Measurements from ENCODE around the gene EMC6. TPM values are rescaled to one million over a fixed set of nuclear protein-coding genes. Genes with fewer than 3 reads are reported as not detected.

The EMC6 gene
- total RNA-seq, 1 donor from 2014 or later = 14.6 TPM

GRCh38 chr17:3678821-3679530 lies 10.4 kb downstream of the EMC6 start:
- no peaks in the 10 kb centered on the region for H3K27me3 ChIP-seq (ENCODE audit: control insufficient read depth in 3 of 3, insufficient read depth in 3 of 3, low read length in 3 of 3)
- peaks cover 0 to 10% (median 2%) of the 10 kb centered on the region in 3 donors for H3K36me3 ChIP-seq (ENCODE audit: control insufficient read depth in 3 of 3, insufficient read depth in 3 of 3, low read length in 3 of 3)
- H3K27ac ChIP-seq (ENCODE audit: low read depth, low read length) = no peak overlapping the region
- H3K9me3 ChIP-seq (ENCODE audit: control insufficient read depth in 3 of 3, low read length in 3 of 3) = no peaks in the 10 kb centered on the region
- no peak overlapping the region for H3K4me3 ChIP-seq (ENCODE audit: low read length in 3 of 3)
- H3K4me1 ChIP-seq (ENCODE audit: control insufficient read depth in 3 of 3, insufficient read depth in 3 of 3, low read length in 3 of 3) = peaks cover 0 to 7% (median 0%) of the 10 kb centered on the region in 3 donors
- peak overlapping the region in 2 of 3 donors; percentile 33 to 51 for H3K9ac ChIP-seq (ENCODE audit: low read depth in 1 of 3, low read length in 3 of 3)

GRCh38 chr17:3679531-3680126 lies 11.0 kb downstream of the EMC6 start:
- Histone ChIP-seq H3K4me1 (ENCODE audit: control insufficient read depth in 3 of 3, insufficient read depth in 3 of 3, low read length in 3 of 3) (peaks cover 0 to 7% (median 0%) of the 10 kb centered on the region in 3 donors), H3K9ac (ENCODE audit: low read depth in 1 of 3, low read length in 3 of 3) (no peak overlapping the region), H3K9me3 (ENCODE audit: control insufficient read depth in 3 of 3, low read length in 3 of 3) (no peaks in the 10 kb centered on the region), H3K4me3 (ENCODE audit: low read length in 3 of 3) (no peak overlapping the region), H3K36me3 (ENCODE audit: control insufficient read depth in 3 of 3, insufficient read depth in 3 of 3, low read length in 3 of 3) (peaks cover 0 to 10% (median 4%) of the 10 kb centered on the region in 3 donors), H3K27me3 (ENCODE audit: control insufficient read depth in 3 of 3, insufficient read depth in 3 of 3, low read length in 3 of 3) (no peaks in the 10 kb centered on the region), H3K27ac (ENCODE audit: low read depth, low read length) (no peak overlapping the region)

- no peak overlapping the region for H3K27ac ChIP-seq (ENCODE audit: low read depth, low read length)
- H3K36me3 ChIP-seq (ENCODE audit: control insufficient read depth in 3 of 3, insufficient read depth in 3 of 3, low read length in 3 of 3) = peaks cover 0 to 9% (median 4%) of the 10 kb centered on the region in 3 donors
- H3K4me3 ChIP-seq (ENCODE audit: low read length in 3 of 3) = no peak overlapping the region
- H3K4me1 ChIP-seq (ENCODE audit: control insufficient read depth in 3 of 3, insufficient read depth in 3 of 3, low read length in 3 of 3) = peaks cover 0 to 7% (median 0%) of the 10 kb centered on the region in 3 donors
- H3K9me3 ChIP-seq (ENCODE audit: control insufficient read depth in 3 of 3, low read length in 3 of 3) = no peaks in the 10 kb centered on the region
- no peaks in the 10 kb centered on the region for H3K27me3 ChIP-seq (ENCODE audit: control insufficient read depth in 3 of 3, insufficient read depth in 3 of 3, low read length in 3 of 3)
- no peak overlapping the region for H3K9ac ChIP-seq (ENCODE audit: low read depth in 1 of 3, low read length in 3 of 3)
Measured at GRCh38 chr17:3681057-3681456, 12.4 kb downstream of the EMC6 start.

DNA sequence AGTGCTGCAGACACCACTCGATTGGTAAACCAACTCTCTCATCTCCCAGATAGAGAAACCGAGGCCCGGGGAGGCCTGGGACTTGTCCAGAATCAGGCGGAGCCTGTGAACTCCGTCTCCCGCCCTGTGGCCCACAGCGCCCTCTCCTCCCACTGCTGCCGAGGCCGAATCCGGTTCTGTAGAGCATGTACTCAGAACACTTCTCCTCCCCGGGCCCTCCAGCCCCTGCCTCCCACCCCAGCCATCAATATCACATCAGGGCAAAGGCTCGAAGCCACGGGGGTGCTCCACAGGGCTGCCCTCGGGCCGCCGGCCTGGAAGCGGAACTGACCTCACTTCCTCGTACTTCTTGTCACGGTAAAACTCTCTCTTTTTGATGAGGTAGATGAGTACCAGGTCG lies 13.0 kb downstream of the EMC6 start:
- H3K27me3 ChIP-seq (ENCODE audit: control insufficient read depth in 3 of 3, insufficient read depth in 3 of 3, low read length in 3 of 3) = no peaks in the 10 kb centered on the region

DNA sequence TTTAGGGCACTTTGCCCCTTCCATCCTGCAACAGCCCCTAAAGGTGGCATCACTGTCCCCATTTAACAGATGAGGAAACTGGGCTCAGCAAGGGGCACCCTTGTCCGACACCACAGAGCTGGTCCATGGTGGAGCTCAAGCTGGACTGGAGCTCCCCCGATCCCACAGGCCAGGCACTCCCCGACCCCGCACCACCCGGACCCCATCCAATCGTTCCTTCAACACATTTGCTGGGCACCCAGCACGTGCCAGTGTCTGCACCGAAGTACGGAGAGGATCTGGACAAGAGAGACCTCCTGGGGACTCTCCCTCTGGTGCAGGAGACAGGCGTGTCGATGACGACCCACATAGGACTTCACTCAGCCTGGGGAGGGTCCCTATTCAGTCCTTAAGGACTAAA lies 13.4 kb downstream of the EMC6 start:
- H3K27me3 ChIP-seq (ENCODE audit: control insufficient read depth in 3 of 3, insufficient read depth in 3 of 3, low read length in 3 of 3) = no peaks in the 10 kb centered on the region
- no peak overlapping the region for H3K9ac ChIP-seq (ENCODE audit: low read depth in 1 of 3, low read length in 3 of 3)
- H3K9me3 ChIP-seq (ENCODE audit: control insufficient read depth in 3 of 3, low read length in 3 of 3) = no peaks in the 10 kb centered on the region
- no peak overlapping the region for H3K27ac ChIP-seq (ENCODE audit: low read depth, low read length)
- peaks cover 0 to 7% (median 0%) of the 10 kb centered on the region in 3 donors for H3K4me1 ChIP-seq (ENCODE audit: control insufficient read depth in 3 of 3, insufficient read depth in 3 of 3, low read length in 3 of 3)
- H3K36me3 ChIP-seq (ENCODE audit: control insufficient read depth in 3 of 3, insufficient read depth in 3 of 3, low read length in 3 of 3) = peaks cover 0 to 8% (median 4%) of the 10 kb centered on the region in 3 donors
- no peak overlapping the region for H3K4me3 ChIP-seq (ENCODE audit: low read length in 3 of 3)

More for the DNA sequence above, 13.0 kb downstream of the EMC6 start:
- Histone ChIP-seq H3K9ac (ENCODE audit: low read depth in 1 of 3, low read length in 3 of 3) (no peak overlapping the region), H3K27ac (ENCODE audit: low read depth, low read length) (no peak overlapping the region), H3K4me3 (ENCODE audit: low read length in 3 of 3) (no peak overlapping the region), H3K4me1 (ENCODE audit: control insufficient read depth in 3 of 3, insufficient read depth in 3 of 3, low read length in 3 of 3) (peaks cover 0 to 7% (median 0%) of the 10 kb centered on the region in 3 donors), H3K36me3 (ENCODE audit: control insufficient read depth in 3 of 3, insufficient read depth in 3 of 3, low read length in 3 of 3) (peaks cover 0 to 8% (median 4%) of the 10 kb centered on the region in 3 donors), H3K9me3 (ENCODE audit: control insufficient read depth in 3 of 3, low read length in 3 of 3) (no peaks in the 10 kb centered on the region)

- H3K9me3 ChIP-seq (ENCODE audit: control insufficient read depth in 3 of 3, low read length in 3 of 3) = no peaks in the 10 kb centered on the region
- H3K9ac ChIP-seq (ENCODE audit: low read depth in 1 of 3, low read length in 3 of 3) = no peak overlapping the region
- H3K27ac ChIP-seq (ENCODE audit: low read depth, low read length) = no peak overlapping the region
- H3K4me3 ChIP-seq (ENCODE audit: low read length in 3 of 3) = no peak overlapping the region
- H3K27me3 ChIP-seq (ENCODE audit: control insufficient read depth in 3 of 3, insufficient read depth in 3 of 3, low read length in 3 of 3) = no peaks in the 10 kb centered on the region
- peaks cover 0 to 7% (median 0%) of the 10 kb centered on the region in 3 donors for H3K4me1 ChIP-seq (ENCODE audit: control insufficient read depth in 3 of 3, insufficient read depth in 3 of 3, low read length in 3 of 3)
- H3K36me3 ChIP-seq (ENCODE audit: control insufficient read depth in 3 of 3, insufficient read depth in 3 of 3, low read length in 3 of 3) = peaks cover 0 to 4% (median 2%) of the 10 kb centered on the region in 3 donors
Measured at GRCh38 chr17:3683054-3683511, 14.5 kb downstream of the EMC6 start.

- H3K27ac ChIP-seq (ENCODE audit: low read depth, low read length) = no peak overlapping the region
- H3K9me3 ChIP-seq (ENCODE audit: control insufficient read depth in 3 of 3, low read length in 3 of 3) = no peaks in the 10 kb centered on the region
- peaks cover 0 to under 1% (median 0%) of the 10 kb centered on the region in 3 donors for H3K4me1 ChIP-seq (ENCODE audit: control insufficient read depth in 3 of 3, insufficient read depth in 3 of 3, low read length in 3 of 3)
- no peak overlapping the region for H3K9ac ChIP-seq (ENCODE audit: low read depth in 1 of 3, low read length in 3 of 3)
- no peak overlapping the region for H3K4me3 ChIP-seq (ENCODE audit: low read length in 3 of 3)
- H3K27me3 ChIP-seq (ENCODE audit: control insufficient read depth in 3 of 3, insufficient read depth in 3 of 3, low read length in 3 of 3) = no peaks in the 10 kb centered on the region
- H3K36me3 ChIP-seq (ENCODE audit: control insufficient read depth in 3 of 3, insufficient read depth in 3 of 3, low read length in 3 of 3) = peaks cover 11% of the 10 kb centered on the region in 3 donors
Measured at GRCh38 chr17:3685174-3685573, 16.6 kb downstream of the EMC6 start.

DNA sequence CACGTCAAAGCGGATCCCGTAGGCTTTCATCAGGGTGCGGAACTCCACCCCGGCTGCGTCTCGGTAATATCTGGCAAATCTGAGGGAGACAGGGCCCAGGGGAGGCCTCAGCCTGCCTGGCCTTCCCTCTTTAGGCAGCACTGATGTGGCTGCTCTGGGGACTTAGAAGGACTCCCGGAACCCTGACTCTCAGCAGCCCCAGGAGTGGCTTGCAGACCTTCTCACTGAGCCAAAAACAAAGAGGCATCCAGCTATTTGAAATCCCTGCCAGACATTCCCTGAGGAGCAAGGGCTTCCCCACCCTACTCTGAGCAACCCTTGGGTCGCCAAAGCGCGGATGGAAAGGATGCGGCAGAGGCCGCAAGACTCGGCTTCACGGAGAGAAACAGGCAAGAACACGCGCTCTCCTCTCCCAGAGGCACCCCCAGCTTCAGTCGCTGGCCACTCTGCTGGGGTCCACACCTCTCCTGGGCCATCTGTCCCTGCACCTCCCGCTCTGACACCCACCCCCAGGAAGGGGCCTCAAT lies 19.5 kb downstream of the EMC6 start:
- H3K4me3 ChIP-seq (ENCODE audit: low read length in 3 of 3) = no peak overlapping the region
- no peak overlapping the region for H3K9ac ChIP-seq (ENCODE audit: low read depth in 1 of 3, low read length in 3 of 3)
- no peak overlapping the region for H3K27ac ChIP-seq (ENCODE audit: low read depth, low read length)
- peaks cover 0 to 5% (median 0%) of the 10 kb centered on the region in 3 donors for H3K27me3 ChIP-seq (ENCODE audit: control insufficient read depth in 3 of 3, insufficient read depth in 3 of 3, low read length in 3 of 3)
- peaks cover 13 to 16% (median 15%) of the 10 kb centered on the region in 3 donors for H3K36me3 ChIP-seq (ENCODE audit: control insufficient read depth in 3 of 3, insufficient read depth in 3 of 3, low read length in 3 of 3)
- H3K4me1 ChIP-seq (ENCODE audit: control insufficient read depth in 3 of 3, insufficient read depth in 3 of 3, low read length in 3 of 3) = peaks cover 0 to 16% (median 6%) of the 10 kb centered on the region in 3 donors
- no peaks in the 10 kb centered on the region for H3K9me3 ChIP-seq (ENCODE audit: control insufficient read depth in 3 of 3, low read length in 3 of 3)

DNA sequence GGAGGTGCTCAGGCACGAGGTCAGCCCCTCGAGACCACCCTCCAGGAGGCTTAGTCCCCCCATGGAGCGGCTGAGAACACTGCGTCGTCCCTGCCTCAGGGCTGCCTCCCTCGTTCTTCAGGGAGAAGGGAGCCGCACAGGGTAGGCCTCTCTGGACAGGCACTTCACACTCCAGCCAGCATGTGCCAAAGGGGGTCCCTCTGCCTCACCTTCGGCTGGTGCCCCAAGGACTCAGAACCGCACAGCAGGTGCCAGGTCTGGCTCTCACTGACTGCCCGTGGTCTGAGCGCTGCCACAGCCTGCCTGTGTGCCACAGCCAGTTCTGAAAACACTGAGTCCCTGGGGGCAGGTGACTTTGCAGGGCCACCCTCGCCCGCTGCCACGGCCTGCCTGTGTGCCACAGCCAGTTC lies 20.2 kb downstream of the EMC6 start:
- no peak overlapping the region for H3K27ac ChIP-seq (ENCODE audit: low read depth, low read length)

More for the DNA sequence above, 20.2 kb downstream of the EMC6 start:
- peaks cover 0 to 21% (median 7%) of the 10 kb centered on the region in 3 donors for H3K4me1 ChIP-seq (ENCODE audit: control insufficient read depth in 3 of 3, insufficient read depth in 3 of 3, low read length in 3 of 3)
- no peak overlapping the region for H3K9ac ChIP-seq (ENCODE audit: low read depth in 1 of 3, low read length in 3 of 3)
- no peak overlapping the region for H3K4me3 ChIP-seq (ENCODE audit: low read length in 3 of 3)
- peaks cover 0 to 7% (median 0%) of the 10 kb centered on the region in 3 donors for H3K27me3 ChIP-seq (ENCODE audit: control insufficient read depth in 3 of 3, insufficient read depth in 3 of 3, low read length in 3 of 3)
- peaks cover 13 to 16% (median 13%) of the 10 kb centered on the region in 3 donors for H3K36me3 ChIP-seq (ENCODE audit: control insufficient read depth in 3 of 3, insufficient read depth in 3 of 3, low read length in 3 of 3)
- H3K9me3 ChIP-seq (ENCODE audit: control insufficient read depth in 3 of 3, low read length in 3 of 3) = no peaks in the 10 kb centered on the region
